Activated T-helper 17 cell treated with anti-CD3 and anti-CD28 coated beads, Interleukin-2, amount 50 U/mL, for 72 hours (primary cell): Measurements from ENCODE around the gene CACFD1. TPM values are rescaled to one million over a fixed set of nuclear protein-coding genes. Genes with fewer than 3 reads are reported as not detected.

Experiments
- ATAC-seq: fragments of 150-1000 bp; cut with Tn5 transposase; replicated peaks from 2 replicates; pipeline ENCODE4 v1.10.0; 2021; ENCODE audit warnings: mild to moderate bottlenecking, moderate library complexity
- H3K27ac Mint-ChIP-seq: one replicate; pipeline ENCODE4 v1.8.0; 2022; ENCODE audit warnings: mixed read lengths
- H3K27me3 Mint-ChIP-seq: one replicate; pipeline ENCODE4 v1.8.0; 2022; ENCODE audit warnings: mixed read lengths
- H3K36me3 Mint-ChIP-seq: one replicate; pipeline ENCODE4 v1.8.0; 2022; ENCODE audit warnings: low read depth, mild to moderate bottlenecking, mixed read lengths
- H3K4me1 Mint-ChIP-seq: one replicate; pipeline ENCODE4 v1.8.0; 2022; ENCODE audit warnings: mixed read lengths
- H3K4me3 Mint-ChIP-seq: one replicate; pipeline ENCODE4 v1.8.0; 2022; ENCODE audit warnings: mild to moderate bottlenecking, mixed read lengths
- H3K9me3 Mint-ChIP-seq: one replicate; pipeline ENCODE4 v1.8.0; 2022; ENCODE audit warnings: mixed read lengths
- total RNA-seq, 2 donors: library from RNA; stranded (reverse); gene quantifications; one replicate each; pipeline ENCODE4 v1.2.3, GENCODE V29; 2022

Gene CACFD1
- total RNA-seq, 2 donors from 2014 or later: 0.41 to 3.0 TPM

DNA sequence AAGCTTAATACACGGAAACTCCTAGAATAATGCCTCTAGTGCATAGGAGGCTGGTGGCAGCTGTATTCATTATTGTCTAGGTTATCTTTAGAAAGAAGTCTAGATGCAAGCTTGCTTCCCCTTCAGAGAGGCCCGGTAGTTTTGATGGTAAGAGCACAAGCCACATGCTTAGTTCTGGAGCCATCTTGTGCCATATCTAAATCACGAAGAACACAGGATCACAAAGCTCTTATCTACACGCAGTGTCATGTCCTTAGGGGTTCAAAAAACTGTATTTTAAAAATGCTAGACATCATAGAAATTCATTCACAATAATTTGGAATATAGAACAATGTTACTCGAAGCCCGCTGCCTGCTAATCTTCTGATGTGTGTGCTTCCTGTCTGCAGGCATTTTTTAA lies 6.2 kb downstream of the CACFD1 start:
- Mint-ChIP-seq H3K4me3 (no peak overlapping the region), H3K27ac (no peak overlapping the region), H3K36me3 (no peaks in the 10 kb centered on the region), H3K4me1 (no peaks in the 10 kb centered on the region), H3K9me3 (no peaks in the 10 kb centered on the region), H3K27me3 (no peaks in the 10 kb centered on the region)
- ATAC-seq: no peak

DNA sequence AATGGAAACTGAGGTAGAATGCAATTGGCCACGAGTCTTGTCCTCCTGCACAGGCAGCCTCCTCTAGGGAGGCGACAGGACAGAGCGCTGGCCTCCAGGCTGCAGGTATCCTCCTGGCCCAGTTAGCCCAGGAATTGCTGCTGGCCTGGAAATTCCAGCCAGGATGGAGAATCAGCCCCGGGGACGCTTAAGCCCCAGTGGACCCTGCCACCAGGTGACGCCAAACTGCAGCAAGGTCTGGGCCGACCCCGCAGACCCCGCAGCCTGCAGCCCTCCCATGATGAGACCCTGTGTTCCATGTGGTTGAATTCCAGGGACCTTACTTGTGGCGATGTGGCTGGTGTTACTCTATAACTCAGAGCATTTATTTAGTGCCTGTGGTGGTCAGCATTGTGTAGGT lies 7.3 kb downstream of the CACFD1 start:
- H3K4me1 Mint-ChIP-seq: no peaks in the 10 kb centered on the region
- no peaks in the 10 kb centered on the region for H3K9me3 Mint-ChIP-seq
- no peak overlapping the region for H3K27ac Mint-ChIP-seq
- no peaks in the 10 kb centered on the region for H3K27me3 Mint-ChIP-seq
- H3K4me3 Mint-ChIP-seq: no peak overlapping the region
- ATAC-seq: no peak
- H3K36me3 Mint-ChIP-seq: no peaks in the 10 kb centered on the region

- ATAC-seq: no peak
- H3K9me3 Mint-ChIP-seq: no peaks in the 10 kb centered on the region
- no peaks in the 10 kb centered on the region for H3K36me3 Mint-ChIP-seq
- no peaks in the 10 kb centered on the region for H3K27me3 Mint-ChIP-seq
- no peak overlapping the region for H3K4me3 Mint-ChIP-seq
- H3K4me1 Mint-ChIP-seq: no peaks in the 10 kb centered on the region
- H3K27ac Mint-ChIP-seq: no peak overlapping the region
These were observed 8.6 kb downstream of the CACFD1 start for GRCh38 chr9:133468374-133468773.

- no peaks in the 10 kb centered on the region for H3K36me3 Mint-ChIP-seq
- ATAC-seq: no peak
- H3K27me3 Mint-ChIP-seq: no peaks in the 10 kb centered on the region
- no peak overlapping the region for H3K4me3 Mint-ChIP-seq
- H3K27ac Mint-ChIP-seq: no peak overlapping the region
- no peaks in the 10 kb centered on the region for H3K4me1 Mint-ChIP-seq
- no peaks in the 10 kb centered on the region for H3K9me3 Mint-ChIP-seq
These were observed 9.1 kb downstream of the CACFD1 start for GRCh38 chr9:133468777-133469421.

- no peak for ATAC-seq
- no peaks in the 10 kb centered on the region for H3K36me3 Mint-ChIP-seq
- no peaks in the 10 kb centered on the region for H3K27me3 Mint-ChIP-seq
- no peak overlapping the region for H3K4me3 Mint-ChIP-seq
- H3K4me1 Mint-ChIP-seq: no peaks in the 10 kb centered on the region
- H3K9me3 Mint-ChIP-seq: no peaks in the 10 kb centered on the region
- no peak overlapping the region for H3K27ac Mint-ChIP-seq
These were observed 10.7 kb downstream of the CACFD1 start for GRCh38 chr9:133470427-133470924.

GRCh38 chr9:133470988-133471387 lies 11.2 kb downstream of the CACFD1 start:
- H3K4me1 Mint-ChIP-seq: no peaks in the 10 kb centered on the region
- no peaks in the 10 kb centered on the region for H3K36me3 Mint-ChIP-seq
- no peak overlapping the region for H3K4me3 Mint-ChIP-seq
- no peak overlapping the region for H3K27ac Mint-ChIP-seq
- H3K27me3 Mint-ChIP-seq: no peaks in the 10 kb centered on the region
- no peak for ATAC-seq
- H3K9me3 Mint-ChIP-seq: no peaks in the 10 kb centered on the region

- Mint-ChIP-seq H3K27ac (no peak overlapping the region), H3K27me3 (no peaks in the 10 kb centered on the region), H3K9me3 (no peaks in the 10 kb centered on the region), H3K36me3 (no peaks in the 10 kb centered on the region), H3K4me1 (no peaks in the 10 kb centered on the region), H3K4me3 (no peak overlapping the region)
- no peak for ATAC-seq
These were observed 11.9 kb downstream of the CACFD1 start for GRCh38 chr9:133471551-133472276.

GRCh38 chr9:133472277-133472645 lies 12.5 kb downstream of the CACFD1 start:
- no peak for ATAC-seq
- no peak overlapping the region for H3K27ac Mint-ChIP-seq
- no peak overlapping the region for H3K4me3 Mint-ChIP-seq
- H3K4me1 Mint-ChIP-seq: no peaks in the 10 kb centered on the region
- H3K36me3 Mint-ChIP-seq: no peaks in the 10 kb centered on the region
- H3K27me3 Mint-ChIP-seq: no peaks in the 10 kb centered on the region
- H3K9me3 Mint-ChIP-seq: no peaks in the 10 kb centered on the region

- Mint-ChIP-seq H3K36me3 (no peaks in the 10 kb centered on the region), H3K9me3 (no peaks in the 10 kb centered on the region), H3K4me1 (no peaks in the 10 kb centered on the region), H3K27me3 (no peaks in the 10 kb centered on the region), H3K27ac (no peak overlapping the region), H3K4me3 (no peak overlapping the region)
- no peak for ATAC-seq
These were observed 13.1 kb downstream of the CACFD1 start for GRCh38 chr9:133472753-133473378.

DNA sequence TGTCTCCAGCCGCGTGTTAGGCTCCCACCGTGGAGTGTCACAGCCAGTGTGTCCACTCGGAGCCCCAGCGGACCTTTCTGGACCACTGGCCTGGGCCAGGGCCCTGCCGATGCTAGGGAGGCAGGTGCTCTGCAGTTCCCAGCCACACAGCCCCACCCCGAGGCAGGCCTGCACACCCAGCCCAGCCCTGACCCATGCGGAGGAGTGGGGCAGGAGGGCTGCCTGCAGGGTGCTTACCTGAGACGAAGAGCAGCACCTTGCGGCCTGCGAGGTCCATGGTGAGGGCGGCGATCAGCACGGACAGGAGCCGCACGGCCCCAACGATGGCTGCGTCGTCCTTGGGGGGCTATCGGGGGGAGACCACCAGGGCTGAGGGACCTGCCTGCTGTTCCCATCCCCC lies 14.0 kb downstream of the CACFD1 start:
- H3K27me3 Mint-ChIP-seq: no peaks in the 10 kb centered on the region
- no peak overlapping the region for H3K4me3 Mint-ChIP-seq
- H3K4me1 Mint-ChIP-seq: no peaks in the 10 kb centered on the region
- no peak overlapping the region for H3K27ac Mint-ChIP-seq
- no peak for ATAC-seq
- no peaks in the 10 kb centered on the region for H3K9me3 Mint-ChIP-seq
- H3K36me3 Mint-ChIP-seq: no peaks in the 10 kb centered on the region

DNA sequence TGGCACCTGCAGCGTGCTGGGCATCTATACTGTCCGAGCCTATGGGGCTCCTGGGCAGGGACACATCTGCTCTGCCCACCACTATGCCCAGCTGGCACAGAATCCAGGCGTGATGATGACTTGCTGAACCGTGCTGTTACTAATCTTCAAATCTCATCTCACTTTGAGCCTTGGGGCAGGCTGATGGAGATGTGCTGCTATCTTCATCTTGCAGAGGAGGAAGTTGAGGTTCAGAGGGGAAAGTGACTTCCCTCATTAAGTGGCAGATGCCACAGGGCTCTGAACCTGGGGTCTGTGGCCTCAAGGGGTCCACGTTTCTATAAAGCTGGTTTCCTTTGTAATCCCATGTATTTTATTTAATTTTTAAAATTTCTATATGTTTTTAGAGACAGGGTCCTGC lies 14.4 kb downstream of the CACFD1 start:
- no peak overlapping the region for H3K4me3 Mint-ChIP-seq
- no peaks in the 10 kb centered on the region for H3K9me3 Mint-ChIP-seq
- no peak for ATAC-seq
- no peak overlapping the region for H3K27ac Mint-ChIP-seq
- H3K27me3 Mint-ChIP-seq: no peaks in the 10 kb centered on the region
- no peaks in the 10 kb centered on the region for H3K4me1 Mint-ChIP-seq
- H3K36me3 Mint-ChIP-seq: no peaks in the 10 kb centered on the region

- Mint-ChIP-seq H3K4me3 (no peak overlapping the region), H3K27me3 (no peaks in the 10 kb centered on the region), H3K9me3 (no peaks in the 10 kb centered on the region), H3K36me3 (no peaks in the 10 kb centered on the region), H3K27ac (no peak overlapping the region), H3K4me1 (no peaks in the 10 kb centered on the region)
- no peak for ATAC-seq
These were observed 15.1 kb downstream of the CACFD1 start for GRCh38 chr9:133474853-133475252.

- ATAC-seq: no peak
- Mint-ChIP-seq H3K27ac (no peak overlapping the region), H3K36me3 (no peaks in the 10 kb centered on the region), H3K9me3 (no peaks in the 10 kb centered on the region), H3K4me1 (no peaks in the 10 kb centered on the region), H3K4me3 (no peak overlapping the region), H3K27me3 (no peaks in the 10 kb centered on the region)
These were observed 15.7 kb downstream of the CACFD1 start for GRCh38 chr9:133475292-133476012.

GRCh38 chr9:133476036-133476931 lies 16.5 kb downstream of the CACFD1 start:
- Mint-ChIP-seq H3K9me3 (no peaks in the 10 kb centered on the region), H3K4me1 (no peaks in the 10 kb centered on the region), H3K4me3 (no peak overlapping the region), H3K36me3 (no peaks in the 10 kb centered on the region), H3K27me3 (no peaks in the 10 kb centered on the region), H3K27ac (no peak overlapping the region)
- ATAC-seq: no peak
